Fibroblast of lung (primary cell): ENCODE measurements around the gene CIAO2B. TPM values are rescaled to one million over a fixed set of nuclear protein-coding genes. Genes with fewer than 3 reads are reported as not detected.

Experiments used
- DNase-seq, 2 donors: peaks; one replicate each; pipeline versions ENCODE4 v3.0.0 to v3.0.0-alpha.2; 2010; ENCODE audit warnings: low read depth in 2 of 2
- H2AFZ ChIP-seq: 2 replicates; pipeline ENCODE4 v1.5.1; 2012; ENCODE audit warnings: low read length, control low read depth, inconsistent platforms
- H3K27ac ChIP-seq: 2 replicates; pipeline ENCODE4 v1.5.1; 2011; ENCODE audit warnings: low read length, control low read depth; ENCODE audit not compliant: insufficient read depth
- H3K27me3 ChIP-seq: 2 replicates; pipeline ENCODE4 v1.5.1; 2011; ENCODE audit warnings: mild to moderate bottlenecking, low read length; ENCODE audit not compliant: control insufficient read depth, insufficient read depth
- H3K36me3 ChIP-seq: 2 replicates; pipeline ENCODE4 v1.5.1; 2011; ENCODE audit warnings: low read length; ENCODE audit not compliant: control insufficient read depth, insufficient read depth
- H3K4me1 ChIP-seq: 2 replicates; pipeline ENCODE4 v1.5.1; 2011; ENCODE audit warnings: low read length; ENCODE audit not compliant: control insufficient read depth, insufficient read depth; ENCODE audit errors: extremely low read depth
- H3K4me2 ChIP-seq: 2 replicates; pipeline ENCODE4 v1.5.1; 2011; ENCODE audit warnings: low read length, control low read depth; ENCODE audit not compliant: insufficient read depth; ENCODE audit errors: extremely low read depth
- H3K4me3 ChIP-seq, 4 experiments: fragments of 200-600 bp in 1 of 4; sonication (generic) in 1 of 4; replicated peaks in 1 of 4; 2 replicates each; pipeline ENCODE4 v1.5.1; 2011 to 2016; ENCODE audit warnings: low read length in 4 of 4, low read depth in 3 of 4, mild to moderate bottlenecking in 3 of 4, control low read depth in 2 of 4, inconsistent platforms in 1 of 4, mixed read lengths in 1 of 4; ENCODE audit not compliant: insufficient read depth in 1 of 4; ENCODE audit errors: control extremely low read depth in 1 of 4
- H3K79me2 ChIP-seq: 2 replicates; pipeline ENCODE4 v1.5.1; 2012; ENCODE audit warnings: mild to moderate bottlenecking, low read length, inconsistent platforms; ENCODE audit not compliant: control insufficient read depth, insufficient read depth
- H3K9ac ChIP-seq: 2 replicates; pipeline ENCODE4 v1.5.1; 2011; ENCODE audit warnings: mild to moderate bottlenecking, low read length, control low read depth; ENCODE audit not compliant: insufficient read depth
- H3K9me3 ChIP-seq: 2 replicates; pipeline ENCODE4 v1.5.1; 2012; ENCODE audit warnings: low read depth, low read length; ENCODE audit not compliant: control insufficient read depth, insufficient read depth
- H4K20me1 ChIP-seq: 2 replicates; pipeline ENCODE4 v1.5.1; 2011; ENCODE audit warnings: low read length; ENCODE audit not compliant: control insufficient read depth, insufficient read depth; ENCODE audit errors: extremely low read depth
- EZH2 ChIP-seq: IDR thresholded peaks from 2 replicates; pipeline ENCODE4 v1.5.1; 2012; ENCODE audit warnings: low read length, control low read depth, mild to moderate bottlenecking; ENCODE audit errors: missing control alignments
- polyA plus RNA-seq, 2 donors: library from polyadenylated mRNA; depleted of rRNA in 1 of 2; stranded (reverse) in 1 of 2; unstranded in 1 of 2; fragments of >200 nt; gene quantifications; 2 replicates each; pipeline ENCODE4 v1.2.1, GENCODE V29; 2011 to 2012; ENCODE audit warnings: missing spikeins in 1 of 2
- total RNA-seq: library from RNA; depleted of rRNA; stranded (reverse); fragments of >200 nt; gene quantifications from 2 replicates; pipeline ENCODE4 v1.2.1, GENCODE V29; 2014
- TF ChIP-seq, protein P1 (sequence below), 2 donors: IDR thresholded peaks in 1 of 2; conservative IDR thresholded peaks in 1 of 2; 1 replicate in 1 of 2; 2 replicates in 1 of 2; pipeline ENCODE4 v1.5.1; 2011 to 2012; ENCODE audit warnings: low read length in 2 of 2, control low read depth in 1 of 2, inconsistent platforms in 1 of 2, low read depth in 1 of 2, mild to moderate bottlenecking in 1 of 2

Gene CIAO2B
- total and polyA plus RNA-seq, 2 donors (not counting 1 experiment from before 2014, with no cell fraction given) = 115 to 217 TPM

GRCh38 chr16:66914541-66914940 lies 19.7 kb downstream of the CIAO2B start:
- TF ChIP-seq EZH2 = no peak
- TF ChIP-seq, protein P1, sequence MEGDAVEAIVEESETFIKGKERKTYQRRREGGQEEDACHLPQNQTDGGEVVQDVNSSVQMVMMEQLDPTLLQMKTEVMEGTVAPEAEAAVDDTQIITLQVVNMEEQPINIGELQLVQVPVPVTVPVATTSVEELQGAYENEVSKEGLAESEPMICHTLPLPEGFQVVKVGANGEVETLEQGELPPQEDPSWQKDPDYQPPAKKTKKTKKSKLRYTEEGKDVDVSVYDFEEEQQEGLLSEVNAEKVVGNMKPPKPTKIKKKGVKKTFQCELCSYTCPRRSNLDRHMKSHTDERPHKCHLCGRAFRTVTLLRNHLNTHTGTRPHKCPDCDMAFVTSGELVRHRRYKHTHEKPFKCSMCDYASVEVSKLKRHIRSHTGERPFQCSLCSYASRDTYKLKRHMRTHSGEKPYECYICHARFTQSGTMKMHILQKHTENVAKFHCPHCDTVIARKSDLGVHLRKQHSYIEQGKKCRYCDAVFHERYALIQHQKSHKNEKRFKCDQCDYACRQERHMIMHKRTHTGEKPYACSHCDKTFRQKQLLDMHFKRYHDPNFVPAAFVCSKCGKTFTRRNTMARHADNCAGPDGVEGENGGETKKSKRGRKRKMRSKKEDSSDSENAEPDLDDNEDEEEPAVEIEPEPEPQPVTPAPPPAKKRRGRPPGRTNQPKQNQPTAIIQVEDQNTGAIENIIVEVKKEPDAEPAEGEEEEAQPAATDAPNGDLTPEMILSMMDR (conservative IDR thresholded peaks at IDR 0.05 in 1 of 2, IDR thresholded peaks at IDR 0.05 in 1 of 2; ENCODE audit: low read depth in 1 of 2, low read length in 2 of 2) = no peak
- no peak for DNase-seq
- Histone ChIP-seq H3K9ac (no peak overlapping the region), H3K4me3 (no peak overlapping the region), H3K4me2 (no peak overlapping the region), H3K27me3 (peaks cover 6% of the 10 kb centered on the region), H3K9me3 (no peaks in the 10 kb centered on the region), H4K20me1 (no peaks in the 10 kb centered on the region), H3K27ac (no peak overlapping the region), H2AFZ (no peak overlapping the region), H3K4me1 (no peaks in the 10 kb centered on the region), H3K79me2 (no peaks in the 10 kb centered on the region), H3K36me3 (no peaks in the 10 kb centered on the region)

DNA sequence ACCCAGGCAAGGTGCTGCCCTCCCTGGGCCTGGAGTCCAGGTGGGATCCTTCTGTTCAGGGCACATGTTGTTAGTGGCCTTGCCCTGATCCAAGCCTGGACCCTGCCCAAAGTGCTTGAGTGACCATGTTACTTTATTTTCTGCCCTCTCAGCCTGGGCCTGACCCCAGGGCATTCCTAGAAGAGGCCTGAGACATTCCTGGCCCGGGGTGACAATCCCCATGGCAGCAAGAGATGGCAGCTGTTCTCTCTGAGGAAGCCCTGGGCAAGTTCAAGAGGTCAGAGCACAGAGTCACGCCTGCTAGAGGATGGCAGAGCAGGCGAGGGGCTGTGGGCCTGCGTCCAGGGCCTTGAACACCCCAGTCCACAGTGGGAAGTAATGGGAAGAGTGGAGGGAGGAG lies 20.5 kb downstream of the CIAO2B start:
- DNase-seq = no peak
- no peaks in the 10 kb centered on the region for H3K4me1 ChIP-seq
- no peaks in the 10 kb centered on the region for H3K9me3 ChIP-seq
- no peaks in the 10 kb centered on the region for H4K20me1 ChIP-seq
- no peak for TF ChIP-seq EZH2
- TF ChIP-seq, protein P1 (conservative IDR thresholded peaks at IDR 0.05 in 1 of 2, IDR thresholded peaks at IDR 0.05 in 1 of 2; ENCODE audit: low read depth in 1 of 2, low read length in 2 of 2) = no peak
- no peak overlapping the region for H3K27ac ChIP-seq
- H3K9ac ChIP-seq = no peak overlapping the region
- H3K36me3 ChIP-seq = no peaks in the 10 kb centered on the region
- H2AFZ ChIP-seq = no peak overlapping the region
- H3K27me3 ChIP-seq = peaks cover 6% of the 10 kb centered on the region
- H3K4me2 ChIP-seq = no peak overlapping the region
- no peaks in the 10 kb centered on the region for H3K79me2 ChIP-seq
- no peak overlapping the region for H3K4me3 ChIP-seq

DNA sequence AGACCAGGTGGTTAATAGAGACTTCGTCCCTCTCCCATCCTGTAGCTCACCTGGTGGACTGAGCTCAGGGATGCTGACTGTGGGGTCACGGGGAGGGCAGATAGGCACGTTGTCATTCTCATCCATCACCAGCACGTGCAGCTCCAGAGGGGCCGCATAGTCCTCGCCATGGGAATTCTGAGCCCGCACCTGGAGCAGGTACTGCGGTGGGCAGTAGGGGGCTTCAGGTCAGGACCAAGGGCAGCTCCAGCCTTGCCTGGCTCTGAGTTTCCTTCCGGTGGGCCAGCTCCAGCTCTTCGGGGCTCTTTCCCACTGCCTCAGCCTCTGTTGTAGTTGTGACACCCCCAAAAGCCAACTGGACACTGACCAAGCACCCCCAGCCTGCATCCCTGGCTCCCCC lies 21.1 kb downstream of the CIAO2B start:
- Histone ChIP-seq H3K4me1 (no peaks in the 10 kb centered on the region), H3K79me2 (no peaks in the 10 kb centered on the region), H3K9ac (no peak overlapping the region), H3K4me3 (no peak overlapping the region), H3K36me3 (no peaks in the 10 kb centered on the region), H3K4me2 (no peak overlapping the region), H3K27me3 (peaks cover 6% of the 10 kb centered on the region), H3K9me3 (no peaks in the 10 kb centered on the region), H3K27ac (no peak overlapping the region), H4K20me1 (no peaks in the 10 kb centered on the region), H2AFZ (no peak overlapping the region)
- DNase-seq = no peak
- TF ChIP-seq EZH2 = no peak
- TF ChIP-seq, protein P1 (conservative IDR thresholded peaks at IDR 0.05 in 1 of 2, IDR thresholded peaks at IDR 0.05 in 1 of 2; ENCODE audit: low read depth in 1 of 2, low read length in 2 of 2) = no peak
